Mucosa of descending colon (tissue), 3 donors: ENCODE measurements around the gene SKA3. TPM values are rescaled to one million over a fixed set of nuclear protein-coding genes. Genes with fewer than 3 reads are reported as not detected.
"Not testable (repeated sequence)": the region's sequence is repeated elsewhere in the genome, so short reads cannot be mapped to it uniquely, and the experiment has no call there.

Experiments
- ATAC-seq: fragments of 200-7000 bp; cut with Tn5 transposase; one replicate; pipeline ENCODE4 v1.9.1; 2020; ENCODE audit warnings: mild to moderate bottlenecking, moderate library complexity
- DNase-seq, 3 donors: peaks; one replicate each; pipeline ENCODE4 v3.0.0-alpha.2; 2020
- H3K36me3 ChIP-seq: fragments of 200-600 bp; one replicate; pipeline ENCODE4 v1.8.0; 2021; ENCODE audit warnings: low read depth, mild to moderate bottlenecking
- H3K4me1 ChIP-seq: fragments of 200-600 bp; one replicate; pipeline ENCODE4 v1.8.0; 2021; ENCODE audit warnings: low read depth, mild to moderate bottlenecking
- H3K4me3 ChIP-seq: fragments of 200-600 bp; one replicate; pipeline ENCODE4 v1.8.0; 2021; ENCODE audit warnings: mild to moderate bottlenecking
- H3K9me3 ChIP-seq: fragments of 200-600 bp; one replicate; pipeline ENCODE4 v1.8.0; 2021; ENCODE audit warnings: mild to moderate bottlenecking
- CTCF ChIP-seq: fragments of 200-600 bp; IDR thresholded peaks from one replicate; pipeline ENCODE4 v1.8.0; 2022; ENCODE audit warnings: antibody characterized with exemption, mild to moderate bottlenecking
- intact Hi-C, 2 donors: fragments of 100-400 bp; cut with DNase I in 1 of 2; cut with micrococcal nuclease in 1 of 2; formaldehyde crosslinking; loops; one replicate each; pipeline versions ENCODE4 v1.11.0 to v1.11.1; 2022; cut with DNase I, micrococcal nuclease
- total RNA-seq, 3 donors: library from RNA; stranded (reverse); fragmentation: NEBNext Ultra II Directional in 2 of 3; extraction: Animal tissue kit (Norgen Biotek cat#: 25700) in 2 of 3; gene quantifications; one replicate each; pipeline versions ENCODE4 v1.2.1 to v1.2.4, GENCODE V29; 2021 to 2023
- donor health status: DM: no; HTN: no; CAD: no; lungs with moderate emphysema.
- donor health status: DM: no; HTN: no; CAD: no.
- donor health status: DM: no; HTN: yes; CAD: no.

Gene SKA3
- total RNA-seq, 3 donors from 2014 or later = 1.3 to 7.2 (median 2.4) TPM

- DNase-seq, H3K9me3 ChIP-seq, intact Hi-C loops, ATAC-seq, H3K36me3 ChIP-seq, H3K4me3 ChIP-seq, H3K4me1 ChIP-seq: not testable (repeated sequence)
Observed at GRCh38 chr13:21186410-21186809, 10.1 kb upstream of the SKA3 start.

DNA sequence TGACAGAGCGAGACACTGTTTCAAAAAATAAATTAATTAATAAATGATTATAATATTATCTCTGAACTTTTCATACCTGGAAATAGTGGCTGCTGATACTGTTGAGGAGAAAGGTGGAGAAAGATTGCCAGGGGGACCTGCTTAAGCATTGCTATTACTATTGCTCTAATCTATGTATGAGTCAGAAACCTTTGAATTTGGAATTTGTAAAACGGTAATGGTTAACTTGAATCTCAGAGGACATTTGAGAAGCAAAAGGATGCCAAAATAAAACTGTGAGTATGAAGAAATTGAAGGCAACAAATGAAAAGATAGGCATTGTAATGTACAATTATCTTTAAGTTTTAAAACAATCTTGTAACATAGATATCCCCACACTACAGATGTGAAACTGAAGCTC lies 5.3 kb upstream of the SKA3 start:
- Histone ChIP-seq H3K4me3 (no peak overlapping the region), H3K4me1 (peaks cover 10% of the 10 kb centered on the region), H3K9me3 (no peaks in the 10 kb centered on the region), H3K36me3 (no peaks in the 10 kb centered on the region)
- TF ChIP-seq CTCF = no peak
- intact Hi-C loops = no loop called here
- ATAC-seq (no peak), DNase-seq (no peak)

DNA sequence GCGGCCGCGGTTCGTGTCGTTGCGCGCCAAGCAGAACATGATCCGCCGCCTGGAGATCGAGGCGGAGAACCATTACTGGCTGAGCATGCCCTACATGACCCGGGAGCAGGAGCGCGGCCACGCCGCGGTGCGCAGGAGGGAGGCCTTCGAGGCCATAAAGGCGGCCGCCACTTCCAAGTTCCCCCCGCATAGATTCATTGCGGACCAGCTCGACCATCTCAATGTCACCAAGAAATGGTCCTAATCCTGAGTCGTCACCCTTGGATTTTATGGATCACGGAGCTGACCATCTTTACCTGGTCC lies 581 bp upstream of the SKA3 start:
- DNase-seq = no peak
- Histone ChIP-seq H3K9me3 (no peaks in the 10 kb centered on the region), H3K36me3 (no peaks in the 10 kb centered on the region), H3K4me3 (peak overlapping the region; percentile 89), H3K4me1 (peaks cover 14% of the 10 kb centered on the region)
- peak; percentile 58 for ATAC-seq
- no peak for TF ChIP-seq CTCF
- intact Hi-C loops = no loop called here

GRCh38 chr13:21175656-21176214 lies 617 bp downstream of the SKA3 start:
- DNase-seq (no peak), ATAC-seq (no peak)
- Histone ChIP-seq H3K9me3 (no peaks in the 10 kb centered on the region), H3K4me1 (peaks cover 14% of the 10 kb centered on the region), H3K4me3 (peak overlapping the region; percentile 89), H3K36me3 (no peaks in the 10 kb centered on the region)
- intact Hi-C loops = no loop called here
- no peak for TF ChIP-seq CTCF

GRCh38 chr13:21173767-21174166 lies 2.6 kb downstream of the SKA3 start:
- H3K9me3 ChIP-seq, H3K4me3 ChIP-seq, ATAC-seq, DNase-seq, H3K36me3 ChIP-seq, intact Hi-C loops: not testable (repeated sequence)
- peaks cover 14% of the 10 kb centered on the region for H3K4me1 ChIP-seq

GRCh38 chr13:21171420-21171819 lies 4.9 kb downstream of the SKA3 start:
- no peak for ATAC-seq
- Histone ChIP-seq H3K36me3 (no peaks in the 10 kb centered on the region), H3K9me3 (no peaks in the 10 kb centered on the region), H3K4me3 (no peak overlapping the region), H3K4me1 (peaks cover 4% of the 10 kb centered on the region)
- DNase-seq = no peak
- no peak for TF ChIP-seq CTCF
- intact Hi-C loops = no loop called here

GRCh38 chr13:21165606-21166005 lies 10.7 kb downstream of the SKA3 start:
- ATAC-seq, H3K36me3 ChIP-seq, H3K9me3 ChIP-seq, DNase-seq, H3K4me1 ChIP-seq, intact Hi-C loops, H3K4me3 ChIP-seq: not testable (repeated sequence)
